Erythroblast (primary cell): ENCODE measurements around the gene ZBP1.

Source experiments
- DNase-seq, 2 experiments: peaks; one replicate each; lab custom pipeline; 2025; lab: John Stamatoyannopoulos, UW
- GATA1 ChIP-seq: IDR thresholded peaks from 2 replicates; pipeline ENCODE4 v1.6.1; 2011; ENCODE audit warnings: low read depth, mild to moderate bottlenecking, control low read depth, low read length, moderate library complexity
- POLR2A ChIP-seq: IDR thresholded peaks from 2 replicates; pipeline ENCODE4 v1.6.1; 2011; ENCODE audit warnings: mild to moderate bottlenecking, low read length

ZBP1 gene

DNA sequence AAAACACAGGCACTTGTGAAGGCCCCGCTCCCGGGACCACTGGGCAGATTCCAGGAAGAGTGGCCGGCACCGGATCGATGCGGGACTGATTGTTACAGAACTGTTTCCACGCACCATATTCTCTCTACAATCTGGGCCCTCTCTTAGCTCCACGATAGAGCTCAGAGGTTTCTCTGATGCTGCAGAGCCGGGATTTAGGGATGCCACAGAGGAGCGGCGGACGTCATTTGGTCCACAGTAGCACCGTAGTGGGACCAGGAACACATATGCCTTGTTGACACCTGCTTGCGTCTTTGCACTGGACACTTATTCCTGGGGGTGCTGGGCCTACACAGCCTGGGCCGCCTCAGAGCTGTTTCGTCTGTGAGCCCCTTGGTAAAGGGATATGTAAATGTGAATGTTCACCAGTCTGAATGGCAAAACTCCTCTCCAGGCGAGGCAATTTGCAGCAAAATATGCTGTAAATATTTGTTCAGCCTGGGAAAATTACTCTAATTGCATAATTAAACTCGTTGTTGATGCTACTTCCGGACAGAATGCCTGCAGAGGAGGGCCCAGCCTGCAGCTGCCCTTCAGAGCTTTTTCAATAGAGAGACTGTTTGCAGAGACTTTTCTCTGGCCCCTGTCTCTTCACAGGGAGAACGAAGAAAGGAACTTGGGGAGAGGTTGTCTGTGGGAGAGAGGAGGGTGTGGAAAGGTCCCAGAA lies 49.9 kb downstream of the ZBP1 start:
- DNase-seq: no peak
- TF ChIP-seq POLR2A: no peak
- no peak for TF ChIP-seq GATA1

GRCh38 chr20:57568960-57569359 lies 51.3 kb downstream of the ZBP1 start:
- TF ChIP-seq POLR2A (no peak), GATA1 (no peak)
- DNase-seq: no peak

- TF ChIP-seq GATA1 (no peak), POLR2A (no peak)
- DNase-seq: no peak
These were observed 51.9 kb downstream of the ZBP1 start for GRCh38 chr20:57568088-57568896.

GRCh38 chr20:57567471-57568079 lies 52.7 kb downstream of the ZBP1 start:
- no peak for DNase-seq
- TF ChIP-seq GATA1 (no peak), POLR2A (no peak)

- DNase-seq: no peak
- no peak for TF ChIP-seq GATA1
- no peak for TF ChIP-seq POLR2A
These were observed 53.3 kb downstream of the ZBP1 start for GRCh38 chr20:57566803-57567459.

DNA sequence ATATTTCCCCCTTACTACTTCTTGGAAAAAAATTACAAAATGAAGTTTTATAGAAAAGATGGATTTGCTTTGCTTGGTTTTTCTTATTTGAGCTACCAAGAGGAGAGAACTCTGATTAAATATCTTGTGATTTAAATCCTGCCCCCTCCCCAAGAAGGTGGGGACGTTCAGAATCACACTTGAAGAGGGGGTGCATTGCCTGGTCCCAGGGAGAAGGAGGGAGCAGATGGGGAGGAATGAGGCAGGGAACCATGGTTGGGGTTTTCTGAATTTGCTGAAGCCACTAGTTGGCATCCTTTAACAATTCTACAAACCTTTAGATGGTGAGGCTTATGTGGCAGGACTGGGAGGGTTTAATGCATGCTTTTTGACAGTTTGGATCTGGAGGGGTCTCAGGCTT lies 53.8 kb downstream of the ZBP1 start:
- TF ChIP-seq GATA1 (no peak), POLR2A (no peak)
- no peak for DNase-seq

- TF ChIP-seq GATA1: no peak
- DNase-seq: no peak
These were observed 55.1 kb downstream of the ZBP1 start for GRCh38 chr20:57564951-57565642.

GRCh38 chr20:57564180-57564802 lies 55.9 kb downstream of the ZBP1 start:
- DNase-seq: no peak
- TF ChIP-seq POLR2A (no peak), GATA1 (no peak)

DNA sequence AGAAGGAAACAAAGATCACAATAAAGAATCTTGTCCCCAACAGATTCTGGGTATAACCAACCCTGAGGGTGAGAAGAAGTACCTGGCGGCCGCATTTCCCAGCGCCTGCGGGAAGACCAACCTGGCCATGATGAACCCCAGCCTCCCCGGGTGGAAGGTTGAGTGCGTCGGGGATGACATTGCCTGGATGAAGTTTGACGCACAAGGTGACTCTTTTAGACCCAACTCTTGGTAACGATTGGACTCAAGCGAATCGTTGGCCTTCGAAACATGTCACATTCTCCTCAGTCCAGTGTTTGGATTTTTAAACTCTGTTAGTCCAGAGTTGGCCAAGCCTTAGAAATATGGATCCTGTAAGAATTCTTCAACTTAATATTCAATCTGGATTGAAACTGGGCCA lies 56.7 kb downstream of the ZBP1 start:
- TF ChIP-seq POLR2A (no peak), GATA1 (no peak)
- DNase-seq: no peak

DNA sequence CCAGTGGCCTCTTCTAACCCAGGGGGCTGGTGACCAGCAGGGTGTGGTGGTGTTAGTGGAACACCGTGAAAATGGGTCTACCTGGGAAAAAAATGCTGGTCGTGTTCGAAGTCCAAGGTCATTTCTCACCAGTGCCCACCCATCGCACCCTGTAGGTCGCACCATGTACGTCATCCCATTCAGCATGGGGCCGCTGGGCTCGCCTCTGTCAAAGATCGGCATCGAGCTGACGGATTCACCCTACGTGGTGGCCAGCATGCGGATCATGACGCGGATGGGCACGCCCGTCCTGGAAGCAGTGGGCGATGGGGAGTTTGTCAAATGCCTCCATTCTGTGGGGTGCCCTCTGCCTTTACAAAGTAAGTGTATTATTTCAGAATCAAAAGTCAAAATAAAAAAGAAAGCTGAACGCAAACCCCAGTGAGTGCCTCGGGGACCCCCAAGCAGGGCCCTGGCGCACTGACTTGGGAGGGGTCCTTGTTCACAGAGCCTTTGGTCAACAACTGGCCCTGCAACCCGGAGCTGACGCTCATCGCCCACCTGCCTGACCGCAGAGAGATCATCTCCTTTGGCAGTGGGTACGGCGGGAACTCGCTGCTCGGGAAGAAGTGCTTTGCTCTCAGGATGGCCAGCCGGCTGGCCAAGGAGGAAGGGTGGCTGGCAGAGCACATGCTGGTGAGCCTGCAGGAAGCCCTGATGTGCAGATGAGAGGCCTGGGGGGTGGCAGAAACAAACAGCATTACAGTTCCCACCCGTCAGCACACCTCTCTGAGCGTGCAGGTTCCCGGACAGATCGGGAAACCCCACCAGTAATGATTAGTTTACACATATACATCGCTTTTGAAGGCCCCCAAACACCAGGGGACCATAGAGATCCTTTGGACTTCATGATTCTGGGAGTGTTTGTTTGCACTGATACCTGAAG lies 57.4 kb downstream of the ZBP1 start:
- no peak for DNase-seq
- TF ChIP-seq POLR2A: no peak
- TF ChIP-seq GATA1: no peak

GRCh38 chr20:57561356-57562279 lies 58.6 kb downstream of the ZBP1 start:
- DNase-seq: no peak
- no peak for TF ChIP-seq POLR2A
- TF ChIP-seq GATA1: no peak
